IMR-90 (cell line): ENCODE data around the gene CYSRT1. TPM values are rescaled to one million over a fixed set of nuclear protein-coding genes. Genes with fewer than 3 reads are reported as not detected.
A peak's percentile ranks its signal among the peaks of the same experiment; 100 is the strongest.

Experiments
- ATAC-seq: fragments of 200-7000 bp; cut with Tn5 transposase; 2 replicates; pipeline ENCODE4 v1.9.1; 2020; ENCODE audit warnings: low read depth, mild to moderate bottlenecking, moderate library complexity
- BruUV-seq: library from RNA; stranded (reverse); fragments of 400-500 nt; replicated peaks from 2 replicates; lab custom pipeline; 2021; lab: Mats Ljungman, UMichigan
- CTCF ChIA-PET: fragments of 300-600 bp; formaldehyde crosslinking; extraction: SDS; loops from one replicate; lab custom pipeline; 2021; ENCODE audit warnings: antibody characterized with exemption; lab: Yijun Ruan, JAX
- POLR2A ChIA-PET: fragments of 300-600 bp; sonication (Branson Sonifier 250); formaldehyde crosslinking; loops from one replicate; lab custom pipeline; 2022; ENCODE audit warnings: antibody characterized with exemption; ENCODE audit not compliant: unreplicated experiment; lab: Charles Lee
- DNase-seq: peaks from one replicate; pipeline ENCODE4 v3.0.0; 2013
- H2AFZ ChIP-seq: replicated peaks from 2 replicates; pipeline ENCODE3; 2013; ENCODE audit warnings: low read length, mild to moderate bottlenecking; ENCODE audit not compliant: poor library complexity
- H2AK5ac ChIP-seq: 2 replicates; pipeline ENCODE4 v1.6.1; 2013; ENCODE audit warnings: low read depth, low read length, inconsistent platforms
- H2AK9ac ChIP-seq: replicated peaks from 2 replicates; pipeline ENCODE3; 2013; ENCODE audit warnings: mild to moderate bottlenecking, low read depth, low read length, moderate library complexity; ENCODE audit not compliant: poor library complexity
- H2BK120ac ChIP-seq: 2 replicates; pipeline ENCODE4 v1.6.1; 2013; ENCODE audit warnings: low read depth, low read length, inconsistent platforms
- H2BK15ac ChIP-seq: 3 replicates; pipeline ENCODE4 v1.6.1; 2013; ENCODE audit warnings: low read depth, low read length, inconsistent platforms
- H2BK20ac ChIP-seq: 2 replicates; pipeline ENCODE4 v1.6.1; 2013; ENCODE audit warnings: low read depth, mild to moderate bottlenecking, inconsistent platforms, low read length, moderate library complexity
- H2BK5ac ChIP-seq: 2 replicates; pipeline ENCODE4 v1.6.1; 2013; ENCODE audit warnings: mild to moderate bottlenecking, low read depth, low read length, inconsistent platforms; ENCODE audit not compliant: poor library complexity, severe bottlenecking
- H3K14ac ChIP-seq: replicated peaks from 2 replicates; pipeline ENCODE4 v1.6.1; 2013; ENCODE audit warnings: low read depth, low read length, inconsistent platforms
- H3K18ac ChIP-seq: 2 replicates; pipeline ENCODE4 v1.6.1; 2013; ENCODE audit warnings: low read depth, low read length, control low read depth
- H3K23ac ChIP-seq: 2 replicates; pipeline ENCODE4 v1.6.1; 2013; ENCODE audit warnings: low read depth, low read length, inconsistent platforms
- H3K27ac ChIP-seq: 2 replicates; pipeline ENCODE4 v1.5.1; 2013; ENCODE audit warnings: mild to moderate bottlenecking, control low read depth, low read length; ENCODE audit not compliant: insufficient read depth
- H3K27me3 ChIP-seq: 2 replicates; pipeline ENCODE4 v1.6.1; 2013; ENCODE audit warnings: low read length; ENCODE audit not compliant: control insufficient read depth, insufficient read depth
- H3K36me3 ChIP-seq: 2 replicates; pipeline ENCODE4 v1.6.1; 2013; ENCODE audit warnings: low read length, mixed read lengths; ENCODE audit not compliant: control insufficient read depth, insufficient read depth
- H3K4ac ChIP-seq: 2 replicates; pipeline ENCODE4 v1.6.1; 2013; ENCODE audit warnings: low read depth, low read length, inconsistent platforms
- H3K4me1 ChIP-seq: 2 replicates; pipeline ENCODE4 v1.6.1; 2013; ENCODE audit warnings: low read length, mixed read lengths; ENCODE audit not compliant: control insufficient read depth, insufficient read depth
- H3K4me2 ChIP-seq: 2 replicates; pipeline ENCODE4 v1.6.1; 2013; ENCODE audit warnings: low read depth, mild to moderate bottlenecking, control low read depth, low read length, moderate library complexity
- H3K4me3 ChIP-seq: 2 replicates; pipeline ENCODE4 v1.5.1; 2013; ENCODE audit warnings: low read depth, mild to moderate bottlenecking, control low read depth, low read length, moderate library complexity; ENCODE audit not compliant: insufficient read depth
- H3K56ac ChIP-seq: 2 replicates; pipeline ENCODE4 v1.6.1; 2013; ENCODE audit warnings: low read length, inconsistent platforms; ENCODE audit not compliant: insufficient read depth; ENCODE audit errors: extremely low read depth
- H3K79me1 ChIP-seq, 2 experiments: 2 replicates each; pipeline ENCODE4 v1.6.1; 2013; ENCODE audit warnings: low read length in 2 of 2, inconsistent platforms in 1 of 2, low read depth in 1 of 2
- H3K9ac ChIP-seq: 2 replicates; pipeline ENCODE4 v1.6.1; 2013; ENCODE audit warnings: low read depth, low read length, control low read depth
- H3K9me1 ChIP-seq: 2 replicates; pipeline ENCODE4 v1.6.1; 2013; ENCODE audit warnings: low read length, inconsistent platforms; ENCODE audit not compliant: insufficient read depth
- H3K9me3 ChIP-seq: 2 replicates; pipeline ENCODE4 v1.6.1; 2013; ENCODE audit warnings: low read length; ENCODE audit not compliant: control insufficient read depth, insufficient read depth
- H4K20me1 ChIP-seq: 2 replicates; pipeline ENCODE4 v1.6.1; 2013; ENCODE audit warnings: low read length, inconsistent platforms; ENCODE audit not compliant: insufficient read depth
- H4K5ac ChIP-seq: 2 replicates; pipeline ENCODE4 v1.6.1; 2013; ENCODE audit warnings: mild to moderate bottlenecking, low read depth, low read length, control low read depth
- H4K8ac ChIP-seq, 2 experiments: 2 replicates each; pipeline ENCODE4 v1.6.1; 2013; ENCODE audit warnings: low read depth in 2 of 2, low read length in 2 of 2, control low read depth in 1 of 2, inconsistent platforms in 1 of 2
- H4K91ac ChIP-seq: 2 replicates; pipeline ENCODE4 v1.6.1; 2013; ENCODE audit warnings: low read depth, low read length, inconsistent platforms; ENCODE audit not compliant: insufficient read depth
- NFE2L2 ChIP-seq: fragments of 150-350 bp; IDR thresholded peaks from 2 replicates; pipeline ENCODE4 v1.6.1; 2016; ENCODE audit warnings: low read depth, mild to moderate bottlenecking, low read length
- WGBS, 2 experiments: methylation state at CpG; one replicate each; pipeline versions ENCODE4 v1.1.5 to v1.1.7; 2013; ENCODE audit warnings: missing lambda C conversion rate in 2 of 2; ENCODE audit not compliant: insufficient read length in 1 of 2; ENCODE audit errors: extremely low coverage in 2 of 2; 5-methylcytosine and 5-hydroxymethylcytosine counted together
- dilution Hi-C: fragments of 300-500 bp; cut with HindIII; formaldehyde crosslinking; loops from one replicate; pipeline ENCODE4 v1.14.3; 2018; ENCODE audit warnings: low sequenced_read_pairs; ENCODE audit not compliant: unreplicated experiment
- in situ Hi-C: fragments of 300-500 bp; cut with MboI; formaldehyde crosslinking; loops from 3 replicates; pipeline ENCODE4 v1.14.3; 2019; ENCODE audit warnings: low sequenced_read_pairs, inconsistent platforms, mixed read lengths
- intact Hi-C: fragments of 100-400 bp; cut with micrococcal nuclease; formaldehyde crosslinking; loops from 2 replicates; pipeline ENCODE4 v1.10.0; 2022
- polyA plus RNA-seq, 3 experiments: library from polyadenylated mRNA; depleted of rRNA; stranded (reverse); fragments of >200 nt; gene quantifications; 2 replicates each; pipeline ENCODE4 v1.2.3, GENCODE V29; 2012; ENCODE audit warnings: low replicate concordance in 1 of 3
- total RNA-seq: library from RNA; depleted of rRNA; stranded (reverse); fragments of >200 nt; gene quantifications from 2 replicates; pipeline ENCODE4 v1.2.3, GENCODE V29; 2012
- TF ChIP-seq, protein P1 (sequence below): fragments of 150-350 bp; IDR thresholded peaks from 2 replicates; pipeline ENCODE4 v1.6.1; 2017; ENCODE audit warnings: mild to moderate bottlenecking, antibody characterized with exemption, low read length, low read depth

CYSRT1 gene
- total and polyA plus RNA-seq, 2 of the 4 experiments (the other 2 are of a cell fraction) = 0.18 to 0.84 TPM

DNA sequence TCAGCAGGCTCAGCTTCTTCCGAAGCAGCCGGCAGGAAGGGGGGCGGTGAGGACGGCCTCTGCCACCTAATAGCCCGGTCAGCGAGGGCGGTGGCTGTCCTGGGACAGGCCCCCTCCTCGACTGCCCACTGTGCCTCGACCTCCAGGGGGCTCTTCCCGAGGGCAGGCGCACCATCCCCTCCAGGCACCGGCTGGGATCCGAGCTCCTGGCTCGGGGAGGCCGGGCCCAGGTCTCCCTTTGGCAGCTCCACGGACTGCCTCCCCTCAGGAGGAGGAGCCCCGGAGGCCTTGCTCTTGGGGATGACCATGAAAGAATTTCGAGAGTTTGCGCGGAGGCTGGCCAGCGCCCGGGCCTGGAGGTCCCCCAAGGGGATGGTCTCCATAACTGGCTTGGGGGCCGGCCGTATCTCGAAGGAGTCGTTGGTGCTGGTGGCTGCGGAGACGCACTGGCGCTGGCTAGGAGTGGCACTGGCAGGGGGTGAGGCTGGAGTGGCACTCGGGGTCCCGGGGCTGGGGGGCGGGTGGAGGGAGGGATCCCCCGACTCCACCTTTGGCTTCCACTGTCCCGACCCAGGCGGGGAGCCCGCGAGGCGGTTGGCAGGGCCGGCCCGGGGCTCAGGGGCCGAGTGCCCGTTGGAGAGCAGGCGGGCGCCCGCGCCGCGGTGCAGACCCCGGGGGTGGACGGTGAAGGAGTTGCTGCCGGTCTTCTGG lies 25.4 kb upstream of the CYSRT1 start:
- H3K9me3 ChIP-seq = no peaks in the 10 kb centered on the region
- H3K79me1 ChIP-seq = peaks cover 21 to 81% of the 10 kb centered on the region in 2 experiments
- H4K20me1 ChIP-seq = peaks cover 37% of the 10 kb centered on the region
- in situ Hi-C loops = no loop called here
- ChIA-PET POLR2A (interaction anchor here (1.3 kb wide), 2 partner anchors 11 to 41 kb away, joined by 3 to 4 read pairs; partner anchors contain the start of genes SSNA1 and TUBB4B), CTCF (no interaction called here)
- intact Hi-C loops = loop anchor here (1.0 kb wide), 1 partner anchor 10 kb away; no protein-coding TSS in a partner anchor
- H2AFZ ChIP-seq = peak overlapping the region; percentile 78
- peak overlapping the region; percentile 16; the same call in 1 of the 2 replicates for H3K9ac ChIP-seq
- ATAC-seq (no peak), DNase-seq (peak; percentile 12)
- no peak overlapping the region; the same call in 1 of the 2 replicates for H3K27ac ChIP-seq
- 31% methylated on average over 9 of the region's 51 CpGs; no CpG with 5 or more reads in 1 of the 2 experiments for WGBS, 2 experiments
- H3K9me1 ChIP-seq = 0 out of 2 replicates have a peak, but pooled peaks cover 2% of the 10 kb centered on the region
- H2BK120ac ChIP-seq = no peak overlapping the region
- no peak overlapping the region for H4K91ac ChIP-seq
- no peak for TF ChIP-seq NFE2L2
- TF ChIP-seq, protein P1, sequence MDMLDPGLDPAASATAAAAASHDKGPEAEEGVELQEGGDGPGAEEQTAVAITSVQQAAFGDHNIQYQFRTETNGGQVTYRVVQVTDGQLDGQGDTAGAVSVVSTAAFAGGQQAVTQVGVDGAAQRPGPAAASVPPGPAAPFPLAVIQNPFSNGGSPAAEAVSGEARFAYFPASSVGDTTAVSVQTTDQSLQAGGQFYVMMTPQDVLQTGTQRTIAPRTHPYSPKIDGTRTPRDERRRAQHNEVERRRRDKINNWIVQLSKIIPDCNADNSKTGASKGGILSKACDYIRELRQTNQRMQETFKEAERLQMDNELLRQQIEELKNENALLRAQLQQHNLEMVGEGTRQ = no peak
- no peak overlapping the region for H3K14ac ChIP-seq
- H2BK5ac ChIP-seq = no peak overlapping the region
- H3K4me2 ChIP-seq = peak overlapping the region; percentile 69
- H3K36me3 ChIP-seq = no peaks in the 10 kb centered on the region
- H2BK20ac ChIP-seq = no peak overlapping the region
- H4K5ac ChIP-seq = no peak overlapping the region
- H3K4me3 ChIP-seq = peak overlapping the region; percentile 56
- dilution Hi-C loops = no loop called here
- H3K27me3 ChIP-seq = no peaks in the 10 kb centered on the region
- peak overlapping the region; percentile 91 for H2AK9ac ChIP-seq
- no peak overlapping the region for H3K18ac ChIP-seq
- H2AK5ac ChIP-seq = 0 out of 2 replicates have a peak overlapping the region, but pooled peaks have one; percentile 9
- H2BK15ac ChIP-seq = no peak overlapping the region
- H3K23ac ChIP-seq = peak overlapping the region; percentile 66; the same call in 1 of the 2 replicates
- no peak overlapping the region for H3K4ac ChIP-seq
- no peak overlapping the region for H3K56ac ChIP-seq
- no TSS peak for BruUV-seq
- H4K8ac ChIP-seq = no peak overlapping the region
- peaks cover 21% of the 10 kb centered on the region for H3K4me1 ChIP-seq
